ENCODE data around the gene CDH24. TPM values are rescaled to one million over a fixed set of nuclear protein-coding genes. Genes with fewer than 3 reads are reported as not detected.

CDH24 gene
- polyA plus RNA-seq, 3 donors, result 0.13 to 0.14 TPM; not detected in 1

- H3K9me3 Mint-ChIP-seq, result peaks cover 0 to 3% (median 0%) of the 10 kb centered on the region in 7 donors
- H3K27ac Mint-ChIP-seq, result peak overlapping the region in 1 of 7 donors; percentile 70
- no peak overlapping the region for H3K27ac ChIP-seq (ENCODE audit: low read depth in 1 of 2, low read length in 2 of 2)
- no peaks in the 10 kb centered on the region for H3K9me3 ChIP-seq (replicated peaks in 1 of 2; ENCODE audit: control insufficient read depth in 1 of 2, insufficient read depth in 1 of 2, low read length in 2 of 2)
- H3K4me1 Mint-ChIP-seq, result peaks cover 22% of the 10 kb centered on the region
- H3K4me1 ChIP-seq (ENCODE audit: control insufficient read depth in 1 of 2, insufficient read depth in 2 of 2, low read length in 2 of 2), result peaks cover 20 to 24% of the 10 kb centered on the region in 2 donors
- peaks cover 23 to 29% of the 10 kb centered on the region in 2 donors for H3K36me3 ChIP-seq (replicated peaks in 1 of 2; ENCODE audit: control insufficient read depth in 1 of 2, insufficient read depth in 2 of 2, low read length in 2 of 2)
- H3K4me3 Mint-ChIP-seq, result peak overlapping the region; percentile 71 to 89
- H2AFZ ChIP-seq (ENCODE audit: insufficient read depth, low read depth, low read length, poor library complexity, severe bottlenecking), result peak overlapping the region; percentile 74
- peak overlapping the region; percentile 24 for H3K9ac ChIP-seq (ENCODE audit: insufficient read depth, low read length, poor library complexity, severe bottlenecking)
- H3K27me3 ChIP-seq (ENCODE audit: control insufficient read depth in 2 of 2, insufficient read depth in 2 of 2, low read length in 2 of 2), result peaks cover 4 to 10% of the 10 kb centered on the region in 2 donors
- TF ChIP-seq CTCF (IDR thresholded peaks at IDR 0.05), result peak; percentile 79
- peak; percentile 51 to 68 (median 68) for DNase-seq
- 12% methylated on average over 11 of the region's 17 CpGs for WGBS (ENCODE audit: insufficient coverage)
- H3K4me2 ChIP-seq (replicated peaks; ENCODE audit: extremely low read depth, low read length, poor library complexity, severe bottlenecking), result peak overlapping the region; percentile 100
- intact Hi-C loops (cut with micrococcal nuclease), result loop anchor here in 1 of 2 donors (1.0 kb wide), 1 partner anchor 70 kb away; no protein-coding TSS in a partner anchor
- H3K27me3 Mint-ChIP-seq (ENCODE audit: low read depth in 3 of 3), result peaks cover 10 to 16% (median 12%) of the 10 kb centered on the region in 3 donors
- H3K36me3 Mint-ChIP-seq, result peaks cover 25 to 26% of the 10 kb centered on the region in 2 donors
- H4K20me1 ChIP-seq (ENCODE audit: insufficient read depth, low read length), result peaks cover 18% of the 10 kb centered on the region
- H3K4me3 ChIP-seq (replicated peaks in 1 of 3; ENCODE audit: low read depth in 2 of 3, low read length in 3 of 3), result peak overlapping the region in 2 of 3 experiments; percentile 15 to 88
- H3K79me2 ChIP-seq (ENCODE audit: insufficient read depth, low read length), result no peaks in the 10 kb centered on the region
Measured at GRCh38 chr14:23056145-23056955, 970 bp downstream of the CDH24 start.

GRCh38 chr14:23055621-23056144 lies 1.6 kb downstream of the CDH24 start:
- H3K4me2 ChIP-seq (replicated peaks; ENCODE audit: extremely low read depth, low read length, poor library complexity, severe bottlenecking), result peak overlapping the region; percentile 100
- Mint-ChIP-seq H3K4me3 (peak overlapping the region in 1 of 2 donors; percentile 89), H3K27ac (peak overlapping the region in 1 of 7 donors; percentile 41), H3K36me3 (peaks cover 19% of the 10 kb centered on the region in 2 donors), H3K4me1 (peaks cover 28% of the 10 kb centered on the region), H3K9me3 (peaks cover 0 to 3% (median 0%) of the 10 kb centered on the region in 7 donors), H3K27me3 (ENCODE audit: low read depth in 3 of 3) (peaks cover 10 to 16% (median 12%) of the 10 kb centered on the region in 3 donors)
- intact Hi-C loops (cut with micrococcal nuclease), result loop anchor here in 1 of 2 donors (1.0 kb wide), 1 partner anchor 69 kb away; no protein-coding TSS in a partner anchor
- H2AFZ ChIP-seq (ENCODE audit: insufficient read depth, low read depth, low read length, poor library complexity, severe bottlenecking), result no peak overlapping the region
- no peak overlapping the region for H3K9ac ChIP-seq (ENCODE audit: insufficient read depth, low read length, poor library complexity, severe bottlenecking)
- no peak overlapping the region for H3K4me3 ChIP-seq (replicated peaks in 1 of 3; ENCODE audit: low read depth in 2 of 3, low read length in 3 of 3)
- no peak for DNase-seq
- peaks cover 16 to 22% of the 10 kb centered on the region in 2 donors for H3K36me3 ChIP-seq (replicated peaks in 1 of 2; ENCODE audit: control insufficient read depth in 1 of 2, insufficient read depth in 2 of 2, low read length in 2 of 2)
- H3K79me2 ChIP-seq (ENCODE audit: insufficient read depth, low read length), result no peaks in the 10 kb centered on the region
- H3K9me3 ChIP-seq (replicated peaks in 1 of 2; ENCODE audit: control insufficient read depth in 1 of 2, insufficient read depth in 1 of 2, low read length in 2 of 2), result no peaks in the 10 kb centered on the region
- H3K27me3 ChIP-seq (ENCODE audit: control insufficient read depth in 2 of 2, insufficient read depth in 2 of 2, low read length in 2 of 2), result peaks cover 4 to 10% of the 10 kb centered on the region in 2 donors
- H3K4me1 ChIP-seq (ENCODE audit: control insufficient read depth in 1 of 2, insufficient read depth in 2 of 2, low read length in 2 of 2), result peaks cover 23 to 31% of the 10 kb centered on the region in 2 donors
- peaks cover 18% of the 10 kb centered on the region for H4K20me1 ChIP-seq (ENCODE audit: insufficient read depth, low read length)
- TF ChIP-seq CTCF (IDR thresholded peaks at IDR 0.05), result no peak
- no peak overlapping the region for H3K27ac ChIP-seq (ENCODE audit: low read depth in 1 of 2, low read length in 2 of 2)
- WGBS (ENCODE audit: insufficient coverage), result 96% methylated on average over 5 of the region's 6 CpGs

Measured in CD14-positive monocyte (primary cell).